GM19463 (cell line): ENCODE data around the gene ADCY3.

Experiments
- ATAC-seq: cut with Tn5 transposase; IDR thresholded peaks from one replicate; pipeline ENCODE4 v1.9.1; 2021; ENCODE audit warnings: mild to moderate bottlenecking, moderate library complexity; ENCODE audit not compliant: unreplicated experiment

Gene ADCY3

DNA sequence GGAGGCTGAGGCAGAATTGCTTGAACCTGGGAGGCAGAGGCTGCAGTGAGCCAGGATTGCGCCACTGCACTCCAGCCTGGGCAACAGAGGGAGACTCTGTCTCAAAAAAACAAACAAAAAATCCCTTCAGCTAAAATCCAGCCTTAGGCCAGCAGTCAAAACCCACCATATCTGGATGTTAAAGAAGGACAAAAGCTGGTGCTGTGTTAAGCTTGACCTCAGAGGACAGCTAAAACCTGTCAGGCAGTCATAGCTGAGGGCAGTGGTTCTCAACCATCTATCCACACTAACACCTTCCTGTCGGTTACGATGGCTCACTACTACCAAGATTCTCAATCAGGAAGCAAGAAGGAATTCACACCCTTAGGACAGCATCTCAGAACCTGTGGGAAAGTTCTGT, 136.4 kb downstream of the ADCY3 start:
- ATAC-seq: no peak

DNA sequence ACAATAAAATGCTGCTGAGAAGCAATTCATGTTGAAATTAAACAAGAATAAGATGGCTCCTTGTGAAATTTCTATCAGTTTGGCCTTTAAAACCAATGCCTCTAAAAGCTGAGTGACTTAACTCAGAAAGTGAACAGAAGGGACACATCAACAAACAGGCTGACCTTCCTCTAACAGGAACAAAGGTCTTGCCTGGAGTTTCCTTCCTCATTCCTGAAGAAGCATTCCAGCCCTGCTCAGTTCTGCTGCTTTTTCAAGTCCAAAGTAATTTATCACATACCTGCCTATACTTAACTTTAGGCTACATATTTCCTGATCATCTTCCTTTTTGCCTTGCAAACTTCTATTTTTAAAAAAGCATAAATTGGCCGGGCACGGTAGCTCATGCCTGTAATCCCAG, 140.9 kb downstream of the ADCY3 start:
- no peak for ATAC-seq

DNA sequence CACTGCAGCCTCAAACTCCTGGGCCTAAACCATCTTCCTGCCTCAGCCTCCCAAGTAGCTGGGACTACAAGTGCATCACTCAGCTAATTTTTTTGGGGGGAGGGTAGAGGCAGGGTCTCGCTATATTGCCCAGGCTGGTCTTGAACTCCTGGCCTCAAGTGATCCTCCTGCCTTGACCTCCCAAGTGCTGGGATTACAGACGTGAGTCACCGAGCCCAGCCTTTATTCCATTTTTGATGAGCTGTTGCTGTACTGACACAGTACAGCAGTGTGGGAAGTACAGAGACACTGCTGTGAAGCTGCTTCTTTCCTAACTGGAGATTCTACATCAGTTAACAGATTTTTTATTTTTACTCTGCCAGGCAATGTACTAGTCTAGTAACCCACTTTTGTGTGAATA, 145.7 kb downstream of the ADCY3 start:
- ATAC-seq: no peak

DNA sequence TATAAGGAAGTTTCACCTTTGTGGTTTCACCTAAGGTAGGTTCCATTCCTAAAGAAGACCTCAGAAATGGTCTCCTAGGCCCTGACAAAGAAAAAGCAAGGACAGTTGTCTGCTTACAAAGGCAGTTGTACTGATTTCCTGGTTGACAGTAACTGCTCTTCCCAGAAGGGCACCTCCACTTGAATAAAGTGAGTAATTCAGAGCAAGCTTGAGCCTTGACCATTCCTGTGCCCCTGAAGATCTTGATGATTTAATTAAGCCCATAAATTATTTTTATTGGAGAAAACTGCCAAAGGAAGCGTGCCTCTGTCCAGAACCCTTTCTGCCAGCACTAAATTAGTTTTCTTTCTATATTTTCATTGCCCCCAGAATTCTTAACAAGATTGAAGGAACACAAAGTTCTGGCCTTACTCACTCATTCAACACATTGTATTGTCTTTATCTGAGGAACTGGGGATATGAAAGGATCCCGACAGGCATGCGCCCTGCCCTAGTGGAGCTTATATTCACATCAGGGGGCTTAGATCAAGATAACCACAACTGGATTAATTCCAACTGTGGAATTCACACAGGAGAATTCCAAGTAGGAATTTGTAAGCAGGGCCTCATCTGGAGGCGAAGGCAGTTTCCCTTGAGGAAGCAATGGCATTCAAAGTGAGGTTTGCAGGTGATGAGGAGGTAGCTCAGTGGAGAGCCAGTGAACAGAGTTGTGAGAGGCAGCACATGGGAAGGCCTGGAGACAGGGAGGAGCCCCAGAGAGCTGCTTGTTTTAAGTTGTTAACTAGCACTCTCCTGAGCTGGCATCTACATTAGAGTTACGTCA, 148.1 kb downstream of the ADCY3 start:
- no peak for ATAC-seq

DNA sequence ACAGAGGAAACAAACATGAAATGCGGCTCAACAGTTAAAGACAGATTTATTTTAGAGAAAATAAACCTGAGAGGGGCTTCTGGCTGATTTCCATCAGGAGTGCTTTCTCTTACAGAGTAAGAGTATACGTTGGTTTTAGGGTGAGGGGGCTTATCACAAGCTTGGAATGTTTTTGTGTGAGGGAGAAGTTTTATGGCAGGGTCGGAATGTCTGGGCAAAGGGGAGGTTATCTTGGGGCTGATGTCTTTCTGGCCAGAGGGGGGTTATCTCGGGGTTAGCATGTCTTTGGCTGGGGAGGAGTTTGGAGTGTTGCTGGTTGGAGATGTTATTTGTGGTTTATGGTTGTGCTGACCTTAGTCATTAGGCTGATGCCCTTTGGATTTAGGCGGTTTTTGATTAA, 149.0 kb downstream of the ADCY3 start:
- ATAC-seq: no peak
